NCI-H1417 (cell line): ENCODE results near the gene VASH2.
"Not testable (repeated sequence)": the region's sequence is repeated elsewhere in the genome, so short reads cannot be mapped to it uniquely, and the experiment has no call there.

Experiments
- DNase-seq, 3 experiments: peaks; one replicate each; lab custom pipeline; 2025; lab: John Stamatoyannopoulos, UW

Gene VASH2

GRCh38 chr1:212981025-212981495 lies 30.7 kb downstream of the VASH2 start:
- DNase-seq, result peak; percentile 2 to 51 (median 11)

GRCh38 chr1:212981571-212982328 lies 31.4 kb downstream of the VASH2 start:
- DNase-seq, result no peak

- DNase-seq, result no peak
Observed at GRCh38 chr1:212982430-212983152, 32.2 kb downstream of the VASH2 start.

- no peak for DNase-seq
Observed at GRCh38 chr1:212983482-212983881, 33.1 kb downstream of the VASH2 start.

- DNase-seq, result no peak
Observed at GRCh38 chr1:212984522-212985291, 34.4 kb downstream of the VASH2 start.

- no peak for DNase-seq
Observed at GRCh38 chr1:212986551-212986950, 36.2 kb downstream of the VASH2 start.

GRCh38 chr1:212987702-212988322 lies 37.5 kb downstream of the VASH2 start:
- no peak for DNase-seq

- no peak for DNase-seq
Observed at GRCh38 chr1:212990276-212990675, 39.9 kb downstream of the VASH2 start.

- DNase-seq, result not testable (repeated sequence)
Observed at GRCh38 chr1:212993960-212994359, 43.6 kb downstream of the VASH2 start.

GRCh38 chr1:212994926-212995325 lies 44.6 kb downstream of the VASH2 start:
- no peak for DNase-seq

GRCh38 chr1:213003256-213003655 lies 52.9 kb downstream of the VASH2 start:
- DNase-seq, result no peak

GRCh38 chr1:213008564-213008963 lies 58.2 kb downstream of the VASH2 start:
- DNase-seq, result no peak

GRCh38 chr1:213014642-213015041 lies 64.3 kb downstream of the VASH2 start:
- DNase-seq, result peak in 1 of 3 experiments; percentile 38

- peak; percentile 92 to 99 (median 96) for DNase-seq
Observed at GRCh38 chr1:213015099-213016050, 65.0 kb downstream of the VASH2 start, which contains the start of gene ANGEL2. Gene ANGEL2 (minus strand): TSS chr1:213015867. CDS start chr1:213015671, 196 bp downstream.

GRCh38 chr1:213017447-213018273 lies 67.3 kb downstream of the VASH2 start:
- DNase-seq, result no peak

GRCh38 chr1:213019450-213019849 lies 69.1 kb downstream of the VASH2 start:
- DNase-seq, result no peak

- DNase-seq, result no peak
Observed at GRCh38 chr1:213020016-213020415, 69.7 kb downstream of the VASH2 start.

GRCh38 chr1:213027024-213027423 lies 76.7 kb downstream of the VASH2 start:
- not testable (repeated sequence) for DNase-seq

- DNase-seq, result no peak
Observed at GRCh38 chr1:213032651-213033050, 82.3 kb downstream of the VASH2 start.

- no peak for DNase-seq
Observed at GRCh38 chr1:213034713-213035112, 84.4 kb downstream of the VASH2 start.
